Fibroblast of lung (primary cell): ENCODE measurements around the gene TBC1D5.

ENCODE experiments used
- EZH2 ChIP-seq: IDR thresholded peaks from 2 replicates; pipeline ENCODE4 v1.5.1; 2012; ENCODE audit warnings: low read length, control low read depth, mild to moderate bottlenecking; ENCODE audit errors: missing control alignments
- TF ChIP-seq, protein P1 (sequence below), 2 donors: IDR thresholded peaks in 1 of 2; conservative IDR thresholded peaks in 1 of 2; 1 replicate in 1 of 2; 2 replicates in 1 of 2; pipeline ENCODE4 v1.5.1; 2011 to 2012; ENCODE audit warnings: low read length in 2 of 2, control low read depth in 1 of 2, inconsistent platforms in 1 of 2, low read depth in 1 of 2, mild to moderate bottlenecking in 1 of 2

DNA sequence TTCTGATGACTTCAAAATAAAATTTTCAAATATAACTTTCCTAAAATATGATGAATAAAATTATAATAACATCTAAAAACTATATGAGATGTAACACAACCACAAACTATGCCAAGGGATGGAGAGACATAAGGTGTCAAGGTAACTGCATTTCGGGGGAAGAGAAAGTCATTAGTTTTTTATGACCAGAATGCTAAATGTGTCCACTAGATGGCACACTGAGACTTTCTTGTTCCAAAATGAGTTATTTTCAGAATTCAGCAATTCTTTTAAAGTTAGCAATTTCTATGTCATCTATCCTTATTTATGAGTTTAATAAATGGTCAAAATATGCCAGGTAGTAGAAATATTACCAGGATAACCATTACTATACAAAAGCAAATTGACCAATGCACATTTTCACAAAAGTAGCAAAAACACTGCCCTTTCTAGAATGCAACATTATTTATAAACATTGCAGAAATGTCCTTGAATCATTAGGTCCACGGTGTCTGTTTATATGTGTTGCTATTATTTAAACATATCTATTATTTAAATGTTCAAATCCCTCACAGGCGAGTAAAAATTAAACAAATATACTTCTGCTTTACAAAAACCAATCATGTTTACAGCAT lies 483.5 kb downstream of the TBC1D5 start:
- TF ChIP-seq, protein P1, sequence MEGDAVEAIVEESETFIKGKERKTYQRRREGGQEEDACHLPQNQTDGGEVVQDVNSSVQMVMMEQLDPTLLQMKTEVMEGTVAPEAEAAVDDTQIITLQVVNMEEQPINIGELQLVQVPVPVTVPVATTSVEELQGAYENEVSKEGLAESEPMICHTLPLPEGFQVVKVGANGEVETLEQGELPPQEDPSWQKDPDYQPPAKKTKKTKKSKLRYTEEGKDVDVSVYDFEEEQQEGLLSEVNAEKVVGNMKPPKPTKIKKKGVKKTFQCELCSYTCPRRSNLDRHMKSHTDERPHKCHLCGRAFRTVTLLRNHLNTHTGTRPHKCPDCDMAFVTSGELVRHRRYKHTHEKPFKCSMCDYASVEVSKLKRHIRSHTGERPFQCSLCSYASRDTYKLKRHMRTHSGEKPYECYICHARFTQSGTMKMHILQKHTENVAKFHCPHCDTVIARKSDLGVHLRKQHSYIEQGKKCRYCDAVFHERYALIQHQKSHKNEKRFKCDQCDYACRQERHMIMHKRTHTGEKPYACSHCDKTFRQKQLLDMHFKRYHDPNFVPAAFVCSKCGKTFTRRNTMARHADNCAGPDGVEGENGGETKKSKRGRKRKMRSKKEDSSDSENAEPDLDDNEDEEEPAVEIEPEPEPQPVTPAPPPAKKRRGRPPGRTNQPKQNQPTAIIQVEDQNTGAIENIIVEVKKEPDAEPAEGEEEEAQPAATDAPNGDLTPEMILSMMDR (conservative IDR thresholded peaks at IDR 0.05 in 1 of 2, IDR thresholded peaks at IDR 0.05 in 1 of 2; ENCODE audit: low read depth in 1 of 2, low read length in 2 of 2) = peak; percentile 47 to 70
- no peak for TF ChIP-seq EZH2
